Suprapubic skin (tissue), 4 donors: ENCODE results near the gene NIPSNAP3A. TPM values are rescaled to one million over a fixed set of nuclear protein-coding genes. Genes with fewer than 3 reads are reported as not detected.

Source experiments
- DNase-seq, 2 donors: peaks; one replicate each; pipeline ENCODE4 v3.0.0-alpha.2; 2019; ENCODE audit warnings: low spot score in 2 of 2
- H3K27ac ChIP-seq: fragments of 200-600 bp; sonication (generic); one replicate; pipeline ENCODE4 v1.5.1; 2019
- H3K27me3 ChIP-seq: fragments of 200-600 bp; sonication (generic); one replicate; pipeline ENCODE4 v1.5.1; 2019
- H3K36me3 ChIP-seq: fragments of 200-600 bp; sonication (generic); one replicate; pipeline ENCODE4 v1.5.1; 2019
- H3K4me1 ChIP-seq: fragments of 200-600 bp; sonication (generic); one replicate; pipeline ENCODE4 v1.5.1; 2019
- H3K4me3 ChIP-seq: fragments of 200-600 bp; sonication (generic); one replicate; pipeline ENCODE4 v1.5.1; 2019; ENCODE audit warnings: mild to moderate bottlenecking
- H3K9me3 ChIP-seq: fragments of 200-600 bp; sonication (generic); one replicate; pipeline ENCODE4 v1.5.1; 2019
- CTCF ChIP-seq, 2 donors: fragments of 200-600 bp in 1 of 2; fragments of 450-650 bp in 1 of 2; sonication (generic) in 1 of 2; IDR thresholded peaks; one replicate each; pipeline ENCODE4 v1.5.1; 2016 to 2019; ENCODE audit warnings: antibody characterized with exemption in 2 of 2, mild to moderate bottlenecking in 1 of 2, moderate library complexity in 1 of 2
- EP300 ChIP-seq: sonication (generic); formaldehyde crosslinking; IDR thresholded peaks from one replicate; pipeline ENCODE4 v1.6.1; 2017; ENCODE audit warnings: antibody characterized with exemption
- POLR2A ChIP-seq, 2 donors: fragments of 450-650 bp; IDR thresholded peaks; one replicate each; pipeline ENCODE4 v1.6.1; 2017; ENCODE audit warnings: antibody characterized with exemption in 2 of 2, mild to moderate bottlenecking in 2 of 2, moderate library complexity in 2 of 2
- POLR2AphosphoS5 ChIP-seq, 3 donors: sonication (generic); formaldehyde crosslinking; IDR thresholded peaks; one replicate each; pipeline ENCODE4 v1.6.1; 2017; ENCODE audit warnings: antibody characterized with exemption in 3 of 3
- WGBS: methylation state at CpG from one replicate; pipeline ENCODE4 v1.1.5; 2018; 5-methylcytosine and 5-hydroxymethylcytosine counted together
- total RNA-seq, 4 donors: library from RNA; depleted of rRNA; stranded (reverse); fragments of >200 nt; gene quantifications; one replicate each; pipeline ENCODE4 v1.1.0, GENCODE V29; 2016

The NIPSNAP3A gene
- total RNA-seq, 4 donors from 2014 or later = 13.0 to 31.6 (median 23.1) TPM

- no peaks in the 10 kb centered on the region for H3K27me3 ChIP-seq
- H3K9me3 ChIP-seq = no peaks in the 10 kb centered on the region
- H3K4me1 ChIP-seq = peaks cover 6% of the 10 kb centered on the region
- 70% methylated on average over 1 of the region's 1 CpG for WGBS
- no peak for DNase-seq
- no peak for TF ChIP-seq POLR2AphosphoS5 (IDR thresholded peaks at IDR 0.05)
- no peak for TF ChIP-seq EP300
- no peak for TF ChIP-seq CTCF (IDR thresholded peaks at IDR 0.05)
- TF ChIP-seq POLR2A (IDR thresholded peaks at IDR 0.05) = no peak
- no peak overlapping the region for H3K4me3 ChIP-seq
- H3K27ac ChIP-seq = no peak overlapping the region
- H3K36me3 ChIP-seq = no peaks in the 10 kb centered on the region
Observed at GRCh38 chr9:104774132-104774531, 26.6 kb downstream of the NIPSNAP3A start.

- H3K9me3 ChIP-seq = no peaks in the 10 kb centered on the region
- WGBS = 76% methylated on average over 11 of the region's 11 CpGs
- no peak overlapping the region for H3K4me3 ChIP-seq
- no peaks in the 10 kb centered on the region for H3K27me3 ChIP-seq
- H3K27ac ChIP-seq = no peak overlapping the region
- H3K4me1 ChIP-seq = peaks cover 6% of the 10 kb centered on the region
- no peak for DNase-seq
- no peaks in the 10 kb centered on the region for H3K36me3 ChIP-seq
- no peak for TF ChIP-seq POLR2A (IDR thresholded peaks at IDR 0.05)
- TF ChIP-seq CTCF (IDR thresholded peaks at IDR 0.05) = no peak
Observed at GRCh38 chr9:104774831-104775573, 27.5 kb downstream of the NIPSNAP3A start.

DNA sequence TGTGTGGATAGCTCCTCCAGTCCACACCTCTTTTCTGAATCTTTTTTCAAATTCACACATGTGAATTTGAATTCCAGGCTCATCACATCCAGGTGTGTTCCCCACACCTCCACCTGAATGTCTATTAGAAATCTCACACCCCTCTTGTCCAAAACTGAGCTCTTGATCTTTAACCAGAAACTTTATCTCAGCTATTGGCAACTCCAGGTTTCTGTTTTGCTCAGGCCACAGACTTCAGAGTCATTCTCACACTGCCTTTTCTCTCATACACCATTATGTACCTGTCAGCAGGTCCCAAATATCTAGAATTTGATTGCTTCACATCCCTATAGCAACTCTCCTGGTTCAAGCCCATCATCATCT, 28.1 kb downstream of the NIPSNAP3A start:
- Histone ChIP-seq H3K36me3 (no peaks in the 10 kb centered on the region), H3K4me1 (peaks cover 6% of the 10 kb centered on the region), H3K27ac (no peak overlapping the region), H3K9me3 (no peaks in the 10 kb centered on the region), H3K4me3 (no peak overlapping the region), H3K27me3 (no peaks in the 10 kb centered on the region)
- TF ChIP-seq POLR2AphosphoS5 (IDR thresholded peaks at IDR 0.05) (no peak), EP300 (no peak), POLR2A (IDR thresholded peaks at IDR 0.05) (no peak), CTCF (IDR thresholded peaks at IDR 0.05) (no peak)
- DNase-seq = no peak

- no peak overlapping the region for H3K27ac ChIP-seq
- no peak for TF ChIP-seq POLR2A (IDR thresholded peaks at IDR 0.05)
- H3K4me3 ChIP-seq = no peak overlapping the region
- H3K27me3 ChIP-seq = no peaks in the 10 kb centered on the region
- 93% methylated on average over 2 of the region's 2 CpGs for whole genome bisulfite sequencing
- H3K4me1 ChIP-seq = peaks cover 6% of the 10 kb centered on the region
- no peaks in the 10 kb centered on the region for H3K36me3 ChIP-seq
- DNase-seq = no peak
- H3K9me3 ChIP-seq = no peaks in the 10 kb centered on the region
Observed at GRCh38 chr9:104775976-104776375, 28.5 kb downstream of the NIPSNAP3A start.

GRCh38 chr9:104776797-104777196, 29.3 kb downstream of the NIPSNAP3A start:
- WGBS = 17% methylated on average over 1 of the region's 1 CpG
- TF ChIP-seq CTCF (IDR thresholded peaks at IDR 0.05) (no peak), POLR2AphosphoS5 (IDR thresholded peaks at IDR 0.05) (no peak), POLR2A (IDR thresholded peaks at IDR 0.05) (no peak), EP300 (no peak)
- no peak overlapping the region for H3K4me3 ChIP-seq
- H3K4me1 ChIP-seq = peaks cover 6% of the 10 kb centered on the region
- no peak overlapping the region for H3K27ac ChIP-seq
- no peaks in the 10 kb centered on the region for H3K27me3 ChIP-seq
- no peak for DNase-seq
- H3K9me3 ChIP-seq = no peaks in the 10 kb centered on the region
- no peaks in the 10 kb centered on the region for H3K36me3 ChIP-seq

- Histone ChIP-seq H3K4me1 (peaks cover 6% of the 10 kb centered on the region), H3K27me3 (no peaks in the 10 kb centered on the region), H3K27ac (no peak overlapping the region), H3K36me3 (peaks cover 11% of the 10 kb centered on the region), H3K4me3 (no peak overlapping the region), H3K9me3 (no peaks in the 10 kb centered on the region)
- no peak for DNase-seq
- TF ChIP-seq EP300 (no peak), POLR2AphosphoS5 (IDR thresholded peaks at IDR 0.05) (no peak), CTCF (IDR thresholded peaks at IDR 0.05) (no peak), POLR2A (IDR thresholded peaks at IDR 0.05) (no peak)
- WGBS = 92% methylated on average over 4 of the region's 4 CpGs
Observed at GRCh38 chr9:104778802-104779201, 31.3 kb downstream of the NIPSNAP3A start.
